A673 (cell line): ENCODE data around the gene IMMP1L. TPM values are rescaled to one million over a fixed set of nuclear protein-coding genes. Genes with fewer than 3 reads are reported as not detected.

Experiments used
- BruUV-seq: library from RNA; stranded (reverse); fragments of 400-500 nt; replicated peaks from 2 replicates; lab custom pipeline; 2021; lab: Mats Ljungman, UMichigan
- CTCF ChIA-PET: fragments of 300-600 bp; sonication (Branson Sonifier 250); formaldehyde crosslinking; loops from one replicate; lab custom pipeline; 2022; ENCODE audit warnings: antibody characterized with exemption; lab: Charles Lee
- POLR2A ChIA-PET: fragments of 300-600 bp; sonication (Branson Sonifier 250); formaldehyde crosslinking; loops from one replicate; lab custom pipeline; 2022; ENCODE audit warnings: antibody characterized with exemption; ENCODE audit not compliant: low non-redundant PET; lab: Charles Lee
- DNase-seq: peaks from one replicate; pipeline ENCODE4 v3.0.0-alpha.2; 2015; ENCODE audit warnings: low spot score
- H3K27ac ChIP-seq: fragments of 200-600 bp; sonication (generic); 2 replicates; pipeline ENCODE4 v1.5.1; 2016; ENCODE audit warnings: mixed run types, low read depth, mild to moderate bottlenecking, mixed read lengths, antibody characterized with exemption, low read length; ENCODE audit not compliant: poor library complexity, severe bottlenecking
- H3K27me3 ChIP-seq: fragments of 200-600 bp; sonication (generic); replicated peaks from 2 replicates; pipeline ENCODE4 v1.6.1; 2017; ENCODE audit warnings: mixed run types, low read depth, mild to moderate bottlenecking, mixed read lengths, antibody characterized with exemption, low read length; ENCODE audit not compliant: insufficient read depth, poor library complexity
- H3K36me3 ChIP-seq: fragments of 200-600 bp; sonication (generic); 2 replicates; pipeline ENCODE4 v1.6.1; 2016; ENCODE audit warnings: mixed run types, mild to moderate bottlenecking, mixed read lengths, antibody characterized with exemption, low read length; ENCODE audit not compliant: insufficient read depth, poor library complexity, severe bottlenecking
- H3K4me1 ChIP-seq: fragments of 200-600 bp; sonication (generic); 2 replicates; pipeline ENCODE4 v1.6.1; 2017; ENCODE audit warnings: mixed run types, mild to moderate bottlenecking, mixed read lengths, antibody characterized with exemption, low read length; ENCODE audit not compliant: insufficient read depth, poor library complexity, severe bottlenecking
- H3K4me3 ChIP-seq: fragments of 200-600 bp; sonication (generic); 2 replicates; pipeline ENCODE4 v1.5.1; 2016; ENCODE audit warnings: low read depth, mixed run types, mild to moderate bottlenecking, mixed read lengths, low read length; ENCODE audit not compliant: poor library complexity, severe bottlenecking
- H3K9me3 ChIP-seq: fragments of 200-600 bp; sonication (generic); 2 replicates; pipeline ENCODE4 v1.6.1; 2016; ENCODE audit warnings: mixed run types, low read depth, mild to moderate bottlenecking, mixed read lengths, antibody characterized with exemption, low read length; ENCODE audit not compliant: poor library complexity, severe bottlenecking
- CTCF ChIP-seq: fragments of 300-800, 200-600 bp; sonication (generic); conservative IDR thresholded peaks from 2 replicates; pipeline ENCODE4 v1.5.1; 2017; ENCODE audit warnings: low read depth, mild to moderate bottlenecking, antibody characterized with exemption, low read length, moderate library complexity, mixed read lengths
- EZH2 ChIP-seq: fragments of 200-600 bp; sonication (generic); IDR thresholded peaks from 2 replicates; pipeline ENCODE4 v1.6.1; 2017; ENCODE audit warnings: borderline replicate concordance, low read depth, mild to moderate bottlenecking, mixed read lengths, antibody characterized with exemption, low read length; ENCODE audit not compliant: poor library complexity, severe bottlenecking
- intact Hi-C: fragments of 100-400 bp; cut with micrococcal nuclease; formaldehyde crosslinking; loops from one replicate; pipeline ENCODE4 v1.10.0; 2022; ENCODE audit not compliant: unreplicated experiment
- total RNA-seq: library from RNA; stranded (reverse); gene quantifications from 2 replicates; pipeline ENCODE4 v1.2.3, GENCODE V29; 2021

Gene IMMP1L
- total RNA-seq, 1 experiment from 2014 or later: 88.3 TPM

GRCh38 chr11:31417357-31417756 lies 92.1 kb downstream of the IMMP1L start:
- CTCF ChIA-PET: interaction anchor here (0.7 to 1.6 kb wide), 2 partner anchors 538 to 758 kb away, joined by 3 to 4 read pairs; no protein-coding TSS in a partner anchor
- Histone ChIP-seq H3K4me1 (peaks cover 5% of the 10 kb centered on the region), H3K36me3 (no peaks in the 10 kb centered on the region), H3K27me3 (no peaks in the 10 kb centered on the region), H3K4me3 (no peak overlapping the region), H3K27ac (no peak overlapping the region), H3K9me3 (no peaks in the 10 kb centered on the region)
- intact Hi-C loops: no loop called here
- no peak for DNase-seq
- TF ChIP-seq EZH2 (no peak), CTCF (no peak)
- BruUV-seq: no TSS peak
- POLR2A ChIA-PET: no interaction called here

- CTCF ChIA-PET: no interaction called here
- DNase-seq: no peak
- TF ChIP-seq CTCF: no peak
- no peak for TF ChIP-seq EZH2
- Histone ChIP-seq H3K9me3 (peaks cover 4% of the 10 kb centered on the region), H3K4me1 (no peaks in the 10 kb centered on the region), H3K4me3 (no peak overlapping the region), H3K27me3 (no peaks in the 10 kb centered on the region), H3K36me3 (peaks cover 4% of the 10 kb centered on the region), H3K27ac (no peak overlapping the region)
- no TSS peak for BruUV-seq
- POLR2A ChIA-PET: no interaction called here
- intact Hi-C loops: no loop called here
These were observed 94.0 kb downstream of the IMMP1L start for GRCh38 chr11:31415435-31415834.

GRCh38 chr11:31414338-31414737 lies 95.1 kb downstream of the IMMP1L start:
- POLR2A ChIA-PET: no interaction called here
- H3K27ac ChIP-seq: no peak overlapping the region
- H3K9me3 ChIP-seq: peaks cover 4% of the 10 kb centered on the region
- no peak overlapping the region for H3K4me3 ChIP-seq
- no peak for DNase-seq
- CTCF ChIA-PET: no interaction called here
- BruUV-seq: no TSS peak
- no peak for TF ChIP-seq CTCF
- TF ChIP-seq EZH2: no peak
- intact Hi-C loops: no loop called here
- H3K4me1 ChIP-seq: no peaks in the 10 kb centered on the region
- H3K36me3 ChIP-seq: peaks cover 4% of the 10 kb centered on the region
- no peaks in the 10 kb centered on the region for H3K27me3 ChIP-seq
